Measurements from ENCODE around the gene PEX10. TPM values are rescaled to one million over a fixed set of nuclear protein-coding genes. Genes with fewer than 3 reads are reported as not detected.

The PEX10 gene
- total RNA-seq, 4 donors from 2014 or later, result 27.6 to 44.7 (median 37.8) TPM

GRCh38 chr1:2356911-2357845, 55.2 kb downstream of the PEX10 start:
- Histone ChIP-seq H3K27me3 (no peaks in the 10 kb centered on the region), H3K4me3 (no peak overlapping the region), H3K36me3 (peaks cover 0 to 29% (median 0%) of the 10 kb centered on the region in 3 donors), H3K9me3 (no peaks in the 10 kb centered on the region), H3K4me1 (no peaks in the 10 kb centered on the region), H3K27ac (no peak overlapping the region)
- WGBS, 2 donors, result 83 to 84% methylated on average over 18 to 28 of the region's 37 CpGs
- TF ChIP-seq EP300 (IDR thresholded peaks at IDR 0.05) (no peak), POLR2A (IDR thresholded peaks at IDR 0.05) (no peak)
- no peak for DNase-seq (ENCODE audit: low spot score in 2 of 2)

GRCh38 chr1:2356401-2356800, 56.0 kb downstream of the PEX10 start:
- Histone ChIP-seq H3K4me3 (no peak overlapping the region), H3K36me3 (peaks cover 0 to 25% (median 0%) of the 10 kb centered on the region in 3 donors), H3K9me3 (no peaks in the 10 kb centered on the region), H3K27me3 (no peaks in the 10 kb centered on the region), H3K27ac (no peak overlapping the region), H3K4me1 (no peaks in the 10 kb centered on the region)
- DNase-seq (ENCODE audit: low spot score in 2 of 2), result no peak
- 81 to 92% methylated on average over 6 to 12 of the region's 15 CpGs for WGBS, 2 donors
- no peak for TF ChIP-seq POLR2A (IDR thresholded peaks at IDR 0.05)
- no peak for TF ChIP-seq EP300 (IDR thresholded peaks at IDR 0.05)
- TF ChIP-seq CTCF (IDR thresholded peaks at IDR 0.05), result no peak

DNA sequence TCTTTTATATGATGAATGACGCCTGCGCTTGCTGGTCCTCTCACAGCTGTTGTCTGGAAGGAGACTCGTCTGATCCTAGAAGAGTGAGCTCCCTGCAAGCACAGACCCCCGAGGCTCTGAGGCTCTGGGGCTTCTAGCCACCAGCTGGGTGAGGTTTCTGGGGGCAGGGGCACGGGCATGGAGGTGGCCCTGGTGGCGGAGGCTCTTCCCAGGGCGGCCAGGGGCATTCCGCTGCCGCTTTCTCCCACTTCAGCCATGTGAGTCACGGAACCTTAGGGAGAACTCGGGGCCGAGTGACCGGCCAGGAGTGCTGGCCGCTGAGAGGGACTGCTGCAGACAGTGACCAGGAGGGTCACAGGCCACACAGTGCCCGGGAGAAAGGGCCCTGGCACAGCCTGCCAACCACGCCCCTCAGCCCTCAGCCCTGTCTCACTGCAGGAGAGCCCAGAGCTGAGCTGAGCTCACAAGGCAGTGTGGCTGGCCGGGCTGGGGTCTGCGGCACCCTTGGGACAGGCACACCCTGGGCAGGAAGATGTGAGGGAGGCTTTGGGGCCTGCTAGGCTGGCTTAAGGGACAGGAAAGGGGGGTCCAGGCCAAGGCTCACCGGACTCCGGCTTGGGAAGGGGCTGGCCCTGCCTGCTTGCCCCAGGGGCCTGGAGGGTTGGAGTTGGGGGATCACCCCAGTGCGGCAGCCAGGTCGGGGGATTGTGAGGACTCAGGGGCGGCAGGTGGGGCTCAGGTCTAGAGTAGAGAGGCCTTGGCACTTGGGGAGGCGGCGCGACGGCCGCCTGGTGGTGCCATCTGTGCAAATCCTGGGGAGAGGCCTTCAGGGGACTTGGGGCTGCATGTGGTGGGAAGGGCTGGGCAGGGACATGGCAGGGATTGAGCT, 56.7 kb downstream of the PEX10 start:
- Histone ChIP-seq H3K4me1 (no peaks in the 10 kb centered on the region), H3K27ac (no peak overlapping the region), H3K4me3 (no peak overlapping the region), H3K27me3 (no peaks in the 10 kb centered on the region), H3K36me3 (peaks cover 0 to 25% (median 0%) of the 10 kb centered on the region in 3 donors), H3K9me3 (no peaks in the 10 kb centered on the region)
- TF ChIP-seq CTCF (IDR thresholded peaks at IDR 0.05) (no peak), EP300 (IDR thresholded peaks at IDR 0.05) (no peak), POLR2A (IDR thresholded peaks at IDR 0.05) (no peak)
- WGBS, 2 donors, result 83 to 90% methylated on average over 22 to 28 of the region's 28 CpGs
- DNase-seq (ENCODE audit: low spot score in 2 of 2), result no peak

DNA sequence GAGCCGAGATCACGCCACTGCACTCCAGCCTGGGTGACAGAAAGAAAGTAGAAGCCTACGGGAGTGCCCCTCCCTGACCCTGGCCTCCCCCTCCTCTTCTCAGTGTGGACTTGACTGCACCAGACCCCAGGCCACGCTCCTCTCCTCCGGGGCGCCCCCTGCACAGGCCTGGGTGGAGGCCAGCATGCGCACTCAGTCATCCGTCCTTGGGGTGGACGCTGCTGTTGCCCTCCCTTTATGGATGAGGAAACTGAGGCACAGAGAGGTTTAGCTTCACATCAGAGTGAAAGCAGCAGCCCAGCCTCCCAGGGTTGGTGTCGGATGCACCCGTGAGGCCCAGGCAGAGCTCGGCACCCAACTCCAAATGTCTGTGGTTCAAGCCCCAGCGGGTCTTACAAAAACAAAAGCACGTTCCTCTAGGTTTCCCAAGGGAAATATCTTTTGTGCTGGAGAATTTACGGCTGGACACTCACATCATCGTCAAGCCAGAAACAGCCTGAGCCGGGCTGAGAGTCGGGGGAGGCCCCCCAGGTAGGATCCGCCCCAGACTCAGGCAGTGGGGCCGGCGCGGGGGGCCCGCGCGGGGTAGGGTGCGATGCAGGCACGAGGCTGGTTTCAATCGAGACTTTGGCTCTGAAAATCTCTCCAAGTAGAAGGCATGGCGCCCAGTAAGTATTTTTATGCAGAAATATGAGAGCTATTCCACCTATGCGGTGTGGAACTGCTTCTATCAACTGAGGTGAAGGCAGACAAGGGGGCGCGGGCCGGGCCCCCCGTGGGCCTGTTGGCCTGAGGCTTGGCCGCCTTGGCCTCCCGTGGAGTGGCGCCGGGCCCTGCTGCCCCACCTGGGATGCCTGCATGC, 57.6 kb downstream of the PEX10 start:
- DNase-seq (ENCODE audit: low spot score in 2 of 2), result no peak
- Histone ChIP-seq H3K4me3 (no peak overlapping the region), H3K27me3 (no peaks in the 10 kb centered on the region), H3K36me3 (peaks cover 0 to 25% (median 0%) of the 10 kb centered on the region in 3 donors), H3K4me1 (no peaks in the 10 kb centered on the region), H3K27ac (no peak overlapping the region), H3K9me3 (no peaks in the 10 kb centered on the region)
- TF ChIP-seq CTCF (IDR thresholded peaks at IDR 0.05), result no peak
- no peak for TF ChIP-seq EP300 (IDR thresholded peaks at IDR 0.05)
- TF ChIP-seq POLR2A (IDR thresholded peaks at IDR 0.05), result no peak
- 70 to 79% methylated on average over 36 to 38 of the region's 38 CpGs for WGBS, 2 donors

Other genes starting within 250 kb of the PEX10 start
- 10 to 100 TPM; 32.8 to 60.9 (median 47.3) TPM for gene FAAP20, start 217.8 kb downstream of the PEX10 start, total RNA-seq
- gene SKI, start 184.2 kb downstream of the PEX10 start, total RNA-seq, result 100 to 1,000 TPM in 1 of 4 donors, 10 to 100 TPM in 3; 62.8 to 100 (median 72.2) TPM
- 10 to 100 TPM in 3 of 4 donors, 1 to 10 TPM in 1; 8.7 to 21.9 (median 16.1) TPM for gene MORN1, start 21.0 kb downstream of the PEX10 start, total RNA-seq
- gene RER1, start 20.7 kb downstream of the PEX10 start, total RNA-seq, result 10 to 100 TPM; 56.4 to 76.8 (median 66.8) TPM
- gene PLCH2, start 63.7 kb upstream of the PEX10 start, total RNA-seq, result under 1 TPM; 0.21 to 0.59 (median 0.26) TPM
- 10 to 100 TPM; 14.2 to 50.0 (median 38.1) TPM for gene PANK4, start 114.0 kb upstream of the PEX10 start, total RNA-seq
- gene HES5, start 117.7 kb upstream of the PEX10 start, total RNA-seq, result under 1 TPM in 1 of 4 donors, not detected in 3; 0.87 TPM
- 100 to 1,000 TPM in 1 of 4 donors, 10 to 100 TPM in 3; 64.9 to 105 (median 91.1) TPM for gene TNFRSF14, start 143.8 kb upstream of the PEX10 start, total RNA-seq
- 10 to 100 TPM; 14.4 to 18.0 (median 16.9) TPM for gene PRXL2B, start 174.2 kb upstream of the PEX10 start, total RNA-seq
- gene MMEL1, start 220.5 kb upstream of the PEX10 start, total RNA-seq, result 1 to 10 TPM in 1 of 4 donors, under 1 TPM in 1, not detected in 2; 0.21 to 2.2 TPM